Hematopoietic multipotent progenitor cell treated with erythropoietin and hydrocortisone succinate and interleukin-3 and kit ligand, for 17 days (in vitro differentiated cells): ENCODE measurements around the gene CAPN8.

Experiments used
- DNase-seq: peaks from one replicate; pipeline ENCODE4 v3.0.0-alpha.2; 2015; ENCODE audit warnings: low spot score

CAPN8 gene

DNA sequence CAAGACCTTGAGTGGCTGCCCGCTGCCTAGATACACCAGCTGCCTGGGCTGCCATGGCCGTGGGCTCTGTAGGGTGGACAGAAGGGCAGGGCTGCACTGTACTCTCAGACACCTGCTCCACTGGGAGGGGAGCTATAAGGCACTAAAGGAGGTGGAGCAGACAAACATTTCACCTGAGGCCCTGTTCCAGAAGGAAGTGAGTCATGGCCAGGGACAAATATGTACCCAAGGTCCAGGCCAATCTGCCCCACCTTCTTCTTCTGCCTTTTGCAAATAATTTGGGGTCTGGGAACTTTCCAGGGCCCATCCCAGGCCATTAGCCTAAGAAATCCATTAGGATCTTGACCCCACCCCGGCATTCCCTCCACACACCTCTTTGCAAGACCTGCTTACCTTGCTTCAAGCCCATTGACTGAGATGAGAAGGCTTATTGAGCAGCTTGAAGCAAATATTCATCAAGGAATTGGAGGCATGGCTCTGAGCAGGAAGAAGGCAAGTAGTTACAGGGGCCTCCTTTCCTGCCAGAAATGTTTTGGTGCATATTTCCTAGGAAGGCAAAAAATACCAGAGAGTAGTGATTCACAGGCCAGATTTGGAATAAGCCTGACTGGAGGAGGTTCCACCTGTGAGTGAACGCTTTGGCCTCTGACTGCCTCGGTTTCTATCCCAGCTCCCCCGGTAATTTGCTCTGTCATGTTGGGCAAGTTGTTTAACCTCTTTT, at the start of gene CAPN8:
Gene CAPN8 (minus strand): TSS at position 110 of the 721 bp plus-strand sequence. CDS start 55 bp downstream, at position 55.
- DNase-seq = no peak

DNA sequence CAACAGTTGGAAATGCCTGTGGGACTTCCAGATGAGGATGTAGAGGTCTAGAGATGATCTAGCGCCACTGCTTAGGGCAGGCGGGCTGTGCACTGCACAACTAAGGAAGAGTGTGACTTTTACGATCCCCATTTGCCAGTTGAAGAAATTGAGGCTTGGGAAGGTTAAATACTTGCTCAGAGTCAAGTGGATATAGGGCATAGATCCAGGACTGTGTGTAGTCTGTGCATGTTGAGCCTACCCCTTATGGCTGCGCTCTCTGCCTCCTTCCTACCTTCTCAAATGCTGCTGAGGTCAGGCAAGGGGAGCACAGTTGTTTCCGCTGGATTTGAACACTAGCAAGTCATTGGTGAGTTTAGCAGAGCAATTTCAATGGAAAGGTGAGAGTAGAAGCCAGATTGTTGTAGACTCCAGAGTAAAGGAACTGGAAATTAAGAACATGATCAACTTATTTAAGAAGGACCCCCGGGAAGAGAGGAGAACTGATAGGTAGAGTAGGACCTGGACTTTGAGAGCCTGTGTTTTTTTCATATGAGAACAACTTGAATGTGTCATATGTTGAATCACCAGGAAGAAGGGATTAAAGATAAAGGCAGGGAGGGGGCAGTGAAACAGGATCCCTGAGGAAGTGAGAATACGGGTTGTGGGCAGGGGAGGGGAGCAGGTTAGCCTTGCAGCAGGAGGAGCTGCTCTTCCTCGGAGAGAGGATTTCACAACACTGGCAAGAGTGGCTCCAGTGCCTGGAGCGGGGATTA, 49.5 kb upstream of the CAPN8 start:
- no peak for DNase-seq

DNA sequence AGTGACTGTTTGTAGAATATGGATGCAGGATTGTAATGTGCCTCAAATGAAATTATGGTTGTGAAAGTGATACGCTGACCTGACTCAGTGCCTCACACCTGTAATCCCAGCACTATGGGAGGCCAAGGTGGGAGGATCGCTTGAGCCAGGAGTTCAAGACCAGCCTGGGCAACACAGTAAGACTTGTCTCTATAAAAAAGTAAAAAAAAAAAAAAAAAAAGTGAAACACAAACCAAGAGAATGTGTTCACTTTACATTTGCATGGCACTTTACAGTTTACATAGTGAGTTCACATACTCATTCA, 48.9 kb upstream of the CAPN8 start:
- no peak for DNase-seq

DNA sequence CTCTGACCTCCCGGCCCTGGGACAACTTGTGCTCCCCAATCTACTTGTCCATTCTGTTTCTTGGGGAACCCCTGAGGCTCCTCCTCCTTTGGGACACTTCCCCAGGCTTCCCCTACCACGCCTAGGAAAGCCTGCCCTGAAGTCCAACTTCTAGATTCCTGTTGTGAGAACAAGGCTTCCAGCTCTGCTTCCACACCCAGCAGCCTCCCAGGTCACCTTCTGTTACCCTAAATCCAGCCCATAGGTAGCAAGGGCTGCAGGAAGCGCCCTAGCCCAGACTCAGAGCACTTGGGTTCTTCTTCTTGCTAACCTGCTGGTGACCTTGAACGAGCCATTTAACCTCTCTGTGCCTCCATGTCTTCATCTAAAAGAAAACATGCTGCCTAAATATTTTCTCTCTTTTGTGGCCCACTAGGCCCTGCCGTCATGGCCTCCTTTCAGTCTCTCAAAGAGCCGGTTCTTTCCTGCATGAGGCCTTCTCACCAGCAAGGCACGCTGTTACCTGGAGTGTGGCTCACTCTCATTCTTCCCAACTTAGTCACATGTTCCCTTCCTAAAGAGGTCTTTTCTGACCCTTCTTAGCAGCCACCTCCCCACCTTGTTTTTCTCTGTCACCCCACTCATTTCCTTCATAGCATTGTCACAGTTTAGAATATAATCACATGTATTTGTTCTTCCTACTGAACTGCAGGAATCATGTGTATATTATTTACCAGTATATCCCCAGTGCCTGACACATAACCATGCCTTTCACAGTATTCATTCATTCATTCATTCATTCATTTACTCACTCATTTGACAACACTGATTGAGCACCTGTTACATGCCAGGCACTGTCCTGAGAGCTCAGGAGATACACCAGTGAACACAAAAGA, 48.3 kb upstream of the CAPN8 start:
- no peak for DNase-seq

DNA sequence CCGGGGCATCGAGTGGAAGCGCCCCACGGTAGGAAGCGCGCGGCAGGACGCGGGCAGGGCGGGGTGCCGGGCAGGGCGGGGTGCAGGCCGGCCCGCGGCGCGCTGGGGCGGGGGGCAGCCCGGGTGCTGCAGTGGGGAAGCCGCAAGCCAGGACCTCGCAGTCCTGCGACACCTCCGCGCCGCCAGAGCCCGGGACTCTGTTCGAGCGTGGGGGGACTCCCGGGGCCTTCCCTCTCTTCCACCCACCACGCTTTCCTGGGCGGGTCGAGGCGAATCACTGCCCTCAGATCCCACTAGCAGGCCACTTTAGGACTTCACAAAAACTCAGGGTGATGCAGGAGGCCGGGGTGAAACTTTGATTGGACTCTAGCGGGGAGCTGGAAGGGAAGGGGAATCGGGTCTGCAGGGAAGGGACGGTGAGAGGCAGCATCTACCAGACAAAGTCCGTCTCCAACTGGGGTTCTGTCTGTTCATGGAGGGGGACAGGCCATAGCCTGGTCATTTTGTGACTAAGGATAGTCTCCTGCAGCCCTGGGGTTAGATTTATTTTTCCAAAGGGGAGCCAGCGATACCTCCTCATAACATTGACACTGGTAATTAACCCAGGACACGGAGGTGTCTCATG, 47.5 kb upstream of the CAPN8 start:
- DNase-seq = no peak

DNA sequence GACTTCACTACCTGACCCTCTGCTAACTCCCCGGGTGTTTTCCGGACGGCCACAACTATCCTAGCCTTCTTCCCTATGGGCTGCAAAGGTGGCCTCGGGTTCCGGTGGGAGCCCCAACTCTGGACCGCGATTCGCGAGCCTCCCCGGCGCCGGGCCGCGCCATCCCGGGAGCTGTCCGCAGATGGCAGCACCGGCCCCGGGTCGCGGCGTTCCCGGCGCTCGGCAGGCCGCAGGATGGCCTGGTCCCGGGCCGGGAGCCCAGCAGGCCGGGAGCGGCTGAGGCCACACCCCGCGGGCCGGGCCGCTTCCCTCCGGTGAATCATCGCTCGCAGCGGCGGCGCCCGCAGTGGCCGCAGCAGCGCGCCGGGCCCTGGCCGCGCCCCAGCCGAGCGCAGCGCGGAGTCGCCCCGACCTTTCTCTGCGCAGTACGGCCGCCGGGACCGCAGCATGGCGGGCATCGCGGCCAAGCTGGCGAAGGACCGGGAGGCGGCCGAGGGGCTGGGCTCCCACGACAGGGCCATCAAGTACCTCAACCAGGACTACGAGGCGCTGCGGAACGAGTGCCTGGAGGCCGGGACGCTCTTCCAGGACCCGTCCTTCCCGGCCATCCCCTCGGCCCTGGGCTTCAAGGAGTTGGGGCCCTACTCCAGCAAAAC, 46.8 kb upstream of the CAPN8 start, which contains the start of gene CAPN2:
Gene CAPN2 (plus strand): TSS at position 346 of the 656 bp plus-strand sequence. CDS start 102 bp downstream, at position 448.
- DNase-seq = peak; percentile 72

DNA sequence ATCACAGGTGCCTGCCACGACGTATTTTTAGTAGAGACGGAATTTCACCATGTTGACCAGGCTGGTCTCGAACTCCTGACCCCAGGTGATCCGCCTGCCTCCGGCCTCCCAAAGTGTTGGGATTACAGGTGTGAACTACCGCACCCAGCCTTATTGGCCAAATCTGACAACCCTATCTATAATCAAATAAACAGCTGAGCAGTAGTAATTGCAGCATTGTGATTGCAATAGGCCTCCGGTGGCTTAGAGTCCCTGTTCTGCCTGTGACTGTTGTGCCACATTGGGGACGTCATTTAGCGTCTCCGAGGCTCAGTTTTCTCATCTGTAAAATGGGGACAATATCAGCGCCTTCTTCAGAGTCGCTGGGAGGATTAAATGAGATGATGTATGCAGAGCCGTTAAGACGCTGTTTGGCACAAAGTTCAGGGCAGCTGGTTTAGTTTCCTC, 46.3 kb upstream of the CAPN8 start:
- DNase-seq = no peak

DNA sequence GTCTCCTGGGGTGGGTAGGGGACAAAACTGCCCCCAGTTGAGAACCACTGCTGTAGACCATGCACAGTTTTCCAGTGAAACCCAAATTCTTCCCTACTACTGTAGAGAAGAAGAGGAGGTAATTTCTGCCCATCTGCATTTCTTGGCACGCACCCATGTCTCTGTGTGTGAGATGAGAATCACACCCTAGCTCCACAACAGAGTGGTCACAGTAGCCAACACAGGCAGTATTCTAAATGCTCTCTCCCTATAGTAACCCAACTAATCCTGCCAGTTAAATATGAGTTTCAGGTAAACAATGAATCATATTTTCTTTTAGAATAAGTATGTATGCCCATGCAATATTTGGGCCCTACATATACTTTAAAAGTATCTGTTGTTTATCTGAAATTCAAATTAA, 45.7 kb upstream of the CAPN8 start:
- no peak for DNase-seq

DNA sequence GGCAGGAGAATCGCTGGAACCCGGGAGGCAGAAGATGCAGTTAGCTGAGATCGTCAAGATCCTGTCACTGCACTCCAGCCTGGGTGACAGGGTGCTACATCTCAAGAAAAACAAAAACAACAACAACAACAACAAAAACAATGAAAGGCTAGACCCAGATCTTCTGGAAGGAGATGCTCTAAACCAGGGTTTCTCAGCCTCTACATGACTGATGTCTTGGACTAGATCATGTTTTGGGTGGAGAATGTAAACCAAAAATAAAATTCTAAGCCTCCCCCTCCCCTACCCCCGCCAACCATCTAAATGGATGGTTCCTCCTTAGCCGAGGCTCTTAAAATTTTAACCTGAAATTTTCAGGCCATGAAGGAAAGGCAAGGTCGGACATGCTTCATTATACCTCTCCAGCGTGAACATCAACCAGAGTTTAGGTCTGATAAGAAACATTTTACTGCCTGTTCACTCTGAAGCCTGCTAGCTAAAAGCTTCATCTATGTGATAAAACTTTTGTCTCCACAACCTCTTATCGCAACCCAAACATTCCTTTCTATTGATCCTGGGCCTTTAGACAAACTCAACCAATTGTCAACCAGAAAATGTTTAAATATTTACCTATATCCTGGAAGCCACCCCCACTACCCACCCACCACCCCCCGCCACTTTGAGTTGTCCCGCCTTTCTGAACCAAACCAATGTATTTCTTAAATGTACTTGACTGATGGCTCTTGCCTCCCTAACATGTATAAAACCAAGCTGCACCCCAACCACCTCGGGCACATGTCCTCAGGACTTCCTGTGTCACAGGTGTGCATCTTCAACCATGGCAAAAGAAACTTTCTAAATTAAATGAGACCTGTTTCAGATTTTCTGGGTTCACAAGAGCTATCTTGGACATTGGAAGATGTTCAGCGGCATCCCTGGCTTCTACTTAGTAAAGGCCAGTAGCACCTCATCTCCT, 45.0 kb upstream of the CAPN8 start:
- DNase-seq = no peak

DNA sequence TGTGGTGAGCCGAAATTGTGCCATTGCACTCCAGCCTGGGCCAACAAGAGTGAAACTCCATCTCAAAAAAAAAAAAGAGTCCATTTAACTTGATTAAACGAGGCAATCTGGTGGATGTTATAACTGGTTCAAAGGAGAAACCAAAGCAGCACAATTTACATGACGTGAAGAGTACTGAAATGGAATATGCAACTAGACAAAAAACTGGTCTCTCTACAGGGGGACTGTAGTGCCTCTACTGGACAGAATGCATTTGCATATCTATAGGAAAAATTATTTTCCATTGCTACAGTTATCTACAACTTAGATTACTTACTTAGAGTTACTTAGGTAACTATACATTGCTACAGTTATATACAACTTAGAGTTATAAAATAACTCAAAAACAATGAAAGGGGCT, 44.1 kb upstream of the CAPN8 start:
- DNase-seq = no peak

DNA sequence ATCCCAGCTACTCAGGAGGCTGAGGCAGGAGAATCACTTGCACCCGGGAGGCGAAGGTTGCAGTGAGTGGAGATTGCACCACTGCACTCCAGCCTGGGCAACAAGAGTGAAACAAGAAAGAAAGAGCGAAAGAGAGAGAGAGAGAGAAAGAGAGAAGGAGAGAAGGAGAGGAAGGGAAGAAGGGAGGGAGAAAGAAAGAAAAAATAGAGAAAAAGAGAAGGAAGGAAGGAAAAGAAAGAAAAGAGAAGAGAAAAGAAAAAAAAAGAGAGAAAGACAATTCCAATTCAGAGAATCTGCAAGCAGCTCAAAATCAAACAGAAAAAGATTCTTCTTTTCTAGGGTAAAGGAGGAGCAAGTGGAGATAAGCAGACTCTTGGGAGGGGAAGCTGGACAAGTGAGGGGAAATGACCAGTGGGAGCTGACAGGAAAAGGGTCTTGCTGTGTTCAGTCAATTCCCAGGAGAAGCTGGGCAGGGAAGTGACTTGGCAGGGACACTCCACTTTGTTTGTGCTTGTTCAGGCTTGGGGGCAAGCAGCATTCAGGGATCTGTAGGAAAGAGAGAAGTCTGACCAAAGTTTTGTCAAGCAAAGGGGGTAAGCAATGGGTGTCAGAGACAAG, 43.3 kb upstream of the CAPN8 start:
- no peak for DNase-seq

DNA sequence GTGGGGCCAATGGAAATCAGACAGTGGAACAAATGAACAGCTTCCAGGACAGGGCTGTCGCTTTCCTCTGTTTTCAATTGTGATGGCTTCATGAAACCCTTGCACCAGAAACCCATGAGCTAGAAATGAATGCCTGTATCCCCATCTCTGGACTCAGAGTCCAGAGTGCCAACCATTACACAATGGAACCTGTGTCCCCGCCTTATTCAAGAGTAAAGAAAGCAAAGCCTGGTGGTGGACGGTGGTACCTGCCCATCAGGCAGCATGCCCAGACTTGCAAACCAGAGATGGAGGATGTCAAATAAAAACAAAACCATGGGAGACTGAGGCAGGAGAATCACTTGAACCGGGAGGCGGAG, 42.5 kb upstream of the CAPN8 start:
- DNase-seq = no peak

DNA sequence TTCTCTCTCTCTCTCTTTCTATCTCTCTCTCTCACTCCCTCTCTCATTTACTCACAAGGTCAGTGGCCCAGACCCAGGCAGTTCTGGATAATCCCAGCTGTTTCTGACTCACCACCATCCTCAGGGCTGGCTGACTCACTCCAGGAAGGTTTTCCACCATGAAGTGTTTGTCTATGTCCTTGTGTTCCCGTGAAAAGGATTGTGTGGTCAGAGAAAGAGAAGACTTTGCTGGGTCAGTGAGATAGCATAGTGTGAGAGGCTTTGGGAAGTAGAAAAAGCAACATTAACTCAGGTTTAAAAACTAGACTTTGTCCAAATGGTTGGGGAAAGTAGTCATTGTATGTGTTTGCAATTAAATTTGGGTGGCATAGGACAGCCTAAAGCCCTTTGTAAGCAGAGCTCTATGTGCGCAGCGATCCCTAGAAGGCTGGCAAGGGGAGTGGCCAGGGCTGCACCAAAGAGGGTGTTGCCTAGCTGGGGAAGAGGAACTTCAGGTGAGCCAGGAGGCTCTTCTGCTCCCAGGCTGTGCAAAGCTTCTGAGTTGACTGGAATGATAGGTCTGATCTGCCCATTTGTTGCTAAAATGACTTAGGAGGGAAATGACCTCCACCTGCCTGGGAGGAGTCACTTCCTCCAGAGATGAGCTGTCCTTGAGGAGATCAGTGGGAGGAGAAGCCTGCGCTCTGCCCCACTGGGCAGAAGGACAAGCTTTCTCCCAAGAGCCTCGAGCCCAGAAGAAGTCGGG, 41.9 kb upstream of the CAPN8 start:
- DNase-seq = no peak

DNA sequence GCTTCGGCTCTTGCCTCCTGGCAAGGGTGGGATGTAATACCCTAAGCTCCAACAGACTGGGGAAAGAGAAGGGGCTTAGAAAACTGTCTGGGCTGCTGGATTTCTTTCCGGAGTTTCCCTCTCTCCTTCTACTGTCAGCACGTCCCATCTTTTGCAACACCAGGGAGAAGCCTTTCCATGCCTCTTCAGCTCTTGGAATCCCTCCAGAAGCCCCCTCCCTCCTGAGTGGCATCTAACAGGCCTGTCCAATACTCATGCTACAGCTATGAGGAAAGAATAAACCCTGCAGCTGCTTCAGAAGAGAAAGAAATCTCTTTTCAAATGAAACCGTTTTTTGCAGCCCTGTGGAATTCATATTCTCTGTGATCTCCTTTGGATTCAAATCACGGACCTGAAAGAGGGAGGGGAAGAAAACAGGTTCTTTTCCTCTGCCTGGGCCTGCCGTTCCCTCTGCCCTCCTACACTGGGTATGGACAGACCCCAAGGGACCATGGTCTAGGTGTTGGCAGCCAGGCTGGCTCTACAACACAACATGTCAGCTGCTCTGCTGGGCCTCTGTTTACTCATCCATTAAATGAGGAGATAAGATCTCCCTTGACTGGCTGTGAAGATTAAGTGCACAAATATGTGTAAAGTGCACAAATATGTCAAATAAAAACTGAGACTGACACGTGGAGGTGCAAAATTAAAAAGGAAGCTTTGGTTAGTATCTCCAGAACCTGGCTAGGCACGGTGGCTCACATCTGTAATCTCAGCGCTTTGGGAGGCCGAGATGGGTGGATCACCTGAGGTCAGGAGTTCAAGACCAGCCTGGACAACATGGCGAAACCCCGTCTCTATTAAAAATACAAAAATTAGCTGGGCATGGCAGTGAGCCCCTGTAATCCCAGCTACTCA, 40.8 kb upstream of the CAPN8 start:
- no peak for DNase-seq

DNA sequence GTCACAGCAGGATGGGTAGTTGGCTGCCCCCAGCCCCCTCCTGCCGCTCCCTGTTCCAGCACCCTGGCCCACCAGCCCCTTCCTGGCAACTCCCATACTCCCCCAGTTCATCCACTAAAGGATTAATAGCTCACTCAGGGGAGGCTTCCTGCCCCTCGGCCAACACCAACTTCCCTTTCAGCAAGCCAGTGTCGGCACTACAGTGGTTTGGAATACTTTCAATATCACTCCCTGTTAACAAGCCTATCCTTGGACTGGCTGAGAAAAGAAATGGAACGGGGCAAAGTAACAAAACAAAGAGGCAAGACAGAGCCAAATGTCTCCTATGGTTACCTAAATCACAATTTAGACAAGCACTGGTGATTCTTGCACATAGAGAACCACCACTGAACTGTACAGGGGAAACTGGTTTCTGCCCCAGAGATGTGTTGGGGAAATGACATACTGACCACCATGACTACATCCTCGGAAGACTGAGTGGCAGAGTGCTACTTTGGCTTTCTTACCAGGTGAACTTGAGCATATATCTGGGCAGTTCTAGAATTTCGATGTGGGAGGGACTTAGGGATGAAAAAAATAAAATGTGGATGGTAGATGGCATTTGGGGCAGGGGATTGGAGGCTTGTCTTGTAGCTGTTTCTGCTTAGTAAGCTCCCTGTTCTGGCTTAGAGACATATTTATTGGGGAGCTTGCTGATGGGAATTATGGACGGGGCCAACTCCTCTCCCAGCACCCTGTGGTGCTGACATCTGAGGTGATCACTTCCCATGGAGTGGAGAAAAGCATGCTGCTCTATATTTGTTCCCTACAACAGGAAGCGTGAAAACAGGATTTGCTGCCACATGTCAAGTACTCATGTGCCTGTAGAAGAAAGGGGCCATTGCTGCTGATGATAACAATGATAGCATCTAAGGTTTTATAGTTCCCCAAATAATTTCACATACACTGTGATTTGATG, 39.7 kb upstream of the CAPN8 start:
- DNase-seq = no peak

DNA sequence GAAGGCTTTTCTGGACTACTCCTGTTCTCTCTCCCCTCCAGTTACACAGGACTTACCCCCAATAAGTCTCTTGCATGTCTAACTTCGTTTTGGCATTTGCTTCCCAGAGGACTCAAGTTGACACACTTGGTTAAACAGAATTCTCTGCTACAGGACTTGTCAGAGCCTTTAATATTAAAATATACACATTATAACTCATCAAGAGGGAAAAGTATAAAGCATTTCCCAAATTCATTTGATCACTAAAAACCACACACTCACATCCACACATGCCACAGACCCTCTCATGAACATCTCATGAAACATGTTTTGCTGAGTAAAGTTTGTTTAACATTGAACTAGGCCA, 38.1 kb upstream of the CAPN8 start:
- no peak for DNase-seq
